GM21423 (cell line): ENCODE data around the gene CFAP74.

Source experiments
- ATAC-seq: cut with Tn5 transposase; IDR thresholded peaks from one replicate; pipeline ENCODE4 v1.9.1; 2021; ENCODE audit warnings: mild to moderate bottlenecking, moderate library complexity; ENCODE audit not compliant: unreplicated experiment

The CFAP74 gene

GRCh38 chr1:1918901-1919303 lies 84.7 kb downstream of the CFAP74 start, which contains the start of gene TMEM52:
Gene TMEM52 (minus strand): TSS chr1:1919279. CDS start chr1:1919265, 14 bp downstream.
- ATAC-seq = no peak

- ATAC-seq = no peak
These were observed 85.3 kb downstream of the CFAP74 start for GRCh38 chr1:1917995-1918900.

GRCh38 chr1:1917304-1917976 lies 86.1 kb downstream of the CFAP74 start:
- no peak for ATAC-seq

GRCh38 chr1:1916851-1917251 lies 86.7 kb downstream of the CFAP74 start:
- ATAC-seq = no peak

- no peak for ATAC-seq
These were observed 87.4 kb downstream of the CFAP74 start for GRCh38 chr1:1915911-1916840.

GRCh38 chr1:1914971-1915692 lies 88.5 kb downstream of the CFAP74 start, which contains the start of gene CALML6:
Gene CALML6 (plus strand): TSS chr1:1915260. CDS start chr1:1915281, 21 bp downstream.
- ATAC-seq = no peak

DNA sequence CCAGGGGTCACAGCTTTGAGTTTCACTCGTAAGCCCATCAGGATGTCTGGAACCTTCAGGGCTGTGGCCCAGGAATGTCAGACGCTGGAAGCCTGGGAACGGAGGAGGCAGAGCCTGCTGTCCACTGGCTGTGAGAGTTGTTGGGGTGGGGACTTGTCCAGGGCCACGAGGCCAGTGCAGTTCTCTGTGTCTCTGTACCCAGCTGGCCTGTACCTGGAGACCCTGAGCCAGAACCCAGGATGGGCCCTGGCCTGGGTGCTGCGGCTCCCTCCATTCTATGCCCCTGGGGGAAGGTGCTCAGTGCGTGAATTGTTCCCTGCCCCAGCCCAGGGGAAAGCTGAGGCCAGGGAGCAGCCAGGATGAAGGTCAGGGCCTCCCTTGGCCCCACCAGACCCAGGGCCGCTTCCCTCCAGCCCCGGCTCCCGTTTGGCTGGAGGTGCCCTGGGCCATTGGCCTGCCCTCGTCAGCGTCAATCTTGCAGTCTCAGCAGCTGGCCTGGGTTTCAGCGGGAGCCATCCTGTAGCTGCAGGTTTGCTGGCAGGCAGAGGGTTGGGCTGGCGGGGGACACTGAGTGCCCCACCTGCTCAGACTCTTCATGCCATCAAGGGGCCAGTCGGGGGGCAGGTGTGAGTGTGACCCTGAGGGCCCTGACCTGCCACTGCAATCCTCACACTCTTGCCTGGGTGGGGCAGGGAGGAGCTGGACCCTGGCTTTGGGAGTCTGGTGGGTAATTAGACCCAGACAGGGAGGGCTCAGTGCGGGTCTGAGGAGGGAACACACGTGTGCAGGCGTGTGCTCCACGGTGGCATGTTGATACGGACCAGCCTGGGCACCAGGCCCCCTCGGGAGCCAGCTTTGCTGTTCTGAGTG lies 89.2 kb downstream of the CFAP74 start:
- no peak for ATAC-seq

- no peak for ATAC-seq
These were observed 92.1 kb downstream of the CFAP74 start for GRCh38 chr1:1911350-1912041.

DNA sequence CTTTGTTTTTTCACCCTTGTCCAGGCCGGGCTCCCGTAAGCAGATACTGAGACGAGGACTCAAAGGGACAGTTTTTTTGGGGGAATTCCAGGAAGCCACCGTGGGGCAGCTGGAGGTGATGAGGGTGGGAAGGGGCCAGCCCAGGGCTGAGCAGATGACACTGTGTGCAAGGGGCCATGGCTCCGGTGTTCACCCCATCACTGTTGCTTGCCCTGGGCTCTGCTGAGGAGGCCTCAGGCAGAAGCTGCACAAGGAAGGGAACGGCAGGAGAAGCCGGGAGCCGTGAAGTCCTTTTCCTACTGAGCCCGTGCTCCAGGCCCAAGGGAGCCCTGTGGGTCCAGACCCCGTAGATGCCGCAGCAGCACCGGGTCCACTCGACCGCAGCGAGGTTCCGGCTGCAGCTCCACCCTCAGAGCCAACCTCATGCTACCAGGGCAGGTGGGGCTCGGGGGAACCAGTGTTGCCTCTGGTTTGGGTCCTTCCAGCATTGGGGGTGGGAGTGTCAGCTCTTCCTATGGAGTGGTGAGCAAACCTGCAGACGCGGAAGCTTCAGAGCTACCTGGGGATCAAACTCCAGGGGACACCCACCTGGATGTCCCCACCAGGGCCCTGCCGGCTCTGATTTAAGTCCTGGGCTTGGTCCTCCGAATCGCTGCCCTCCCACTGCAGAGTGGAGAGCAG lies 92.8 kb downstream of the CFAP74 start:
- no peak for ATAC-seq

DNA sequence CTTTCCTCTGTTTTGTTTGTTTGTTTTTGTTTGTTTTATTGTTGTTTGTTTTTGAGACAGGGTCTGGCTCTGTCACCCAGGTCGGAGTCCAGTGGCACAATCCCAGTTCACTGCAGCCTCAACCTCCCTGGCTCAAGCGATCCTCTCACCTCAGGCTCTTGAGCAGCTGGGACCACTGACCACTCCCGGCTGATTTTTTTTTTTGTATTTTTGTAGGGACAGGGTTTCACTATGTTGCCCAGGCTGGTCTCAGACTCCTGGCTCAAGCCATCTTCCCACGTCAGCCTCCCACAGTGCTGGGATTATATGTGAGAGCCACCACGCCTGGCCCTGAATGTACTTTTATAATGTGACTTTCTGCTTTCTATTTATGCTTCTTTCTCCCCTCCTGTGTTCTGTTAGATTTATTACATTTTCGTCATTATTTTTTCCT lies 93.5 kb downstream of the CFAP74 start:
- ATAC-seq = no peak

GRCh38 chr1:1908506-1908791 lies 95.1 kb downstream of the CFAP74 start:
- ATAC-seq = no peak

- ATAC-seq = peak; percentile 38
These were observed 96.4 kb downstream of the CFAP74 start for GRCh38 chr1:1907098-1907736.

- no peak for ATAC-seq
These were observed 97.1 kb downstream of the CFAP74 start for GRCh38 chr1:1906185-1907097.

GRCh38 chr1:1903224-1903623 lies 100.4 kb downstream of the CFAP74 start:
- ATAC-seq = no peak

- ATAC-seq = no peak
These were observed 101.8 kb downstream of the CFAP74 start for GRCh38 chr1:1901641-1902294.
